GM19372 (cell line): ENCODE measurements around the gene KIF21A.
A peak's percentile ranks its signal among the peaks of the same experiment; 100 is the strongest.

Source experiments
- ATAC-seq: cut with Tn5 transposase; IDR thresholded peaks from one replicate; pipeline ENCODE4 v1.9.1; 2021; ENCODE audit warnings: mild to moderate bottlenecking, low read depth, moderate library complexity; ENCODE audit not compliant: unreplicated experiment

KIF21A gene

DNA sequence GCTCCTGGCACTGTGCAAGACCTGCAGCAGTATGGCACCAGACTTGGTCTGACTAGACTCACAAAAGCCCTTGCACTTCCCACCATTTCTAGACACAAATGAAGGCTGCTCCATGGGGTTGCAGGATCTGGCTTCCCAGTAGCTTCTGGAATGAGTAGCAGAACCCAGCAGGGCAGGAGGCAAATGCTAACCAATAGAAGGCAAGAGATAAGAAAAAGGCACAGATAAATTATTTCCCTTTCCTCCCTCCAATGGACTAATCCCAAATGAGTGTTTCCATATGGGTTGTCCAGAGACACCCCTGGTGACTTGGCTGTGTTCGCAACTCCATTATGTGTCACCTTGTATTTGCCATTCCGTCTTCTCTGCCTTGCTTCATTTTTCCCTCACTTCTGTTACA is 49.7 kb downstream of the KIF21A start:
- ATAC-seq = no peak

DNA sequence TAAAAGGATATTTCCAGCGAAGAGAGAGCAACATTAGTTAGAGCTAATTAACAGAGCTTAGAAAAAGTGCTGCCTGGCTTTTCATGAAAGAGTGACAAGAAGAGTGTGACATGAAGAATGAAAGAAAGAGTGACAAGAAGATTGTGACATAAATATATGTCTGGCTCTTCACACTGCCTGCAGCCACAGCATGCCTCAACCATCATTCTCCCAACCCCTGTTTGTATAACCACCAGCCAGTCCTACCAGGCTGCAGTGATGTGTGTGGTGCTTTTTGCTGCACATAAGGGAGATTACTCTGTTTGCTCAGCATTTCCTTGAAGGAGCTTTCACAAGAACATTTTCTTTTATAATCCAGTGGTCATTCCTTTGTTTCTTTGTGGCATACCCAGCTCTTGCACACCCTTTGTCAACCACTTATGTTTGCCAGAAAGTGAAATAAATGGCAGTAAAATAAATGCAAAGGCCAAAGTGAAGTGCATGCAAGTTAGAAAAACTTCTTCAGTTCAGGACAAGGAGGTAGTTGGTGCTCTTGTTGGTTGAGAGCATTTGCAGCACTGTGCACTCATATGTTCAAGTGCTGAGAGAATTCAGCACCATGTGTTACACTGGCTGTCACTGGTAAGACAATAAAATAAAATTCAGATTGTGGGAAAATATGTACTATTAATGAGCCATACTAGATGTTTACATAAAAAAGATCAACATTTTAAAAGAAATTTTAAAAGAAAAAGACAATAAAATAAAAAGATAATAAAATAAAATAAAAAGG is 50.6 kb downstream of the KIF21A start:
- no peak for ATAC-seq

DNA sequence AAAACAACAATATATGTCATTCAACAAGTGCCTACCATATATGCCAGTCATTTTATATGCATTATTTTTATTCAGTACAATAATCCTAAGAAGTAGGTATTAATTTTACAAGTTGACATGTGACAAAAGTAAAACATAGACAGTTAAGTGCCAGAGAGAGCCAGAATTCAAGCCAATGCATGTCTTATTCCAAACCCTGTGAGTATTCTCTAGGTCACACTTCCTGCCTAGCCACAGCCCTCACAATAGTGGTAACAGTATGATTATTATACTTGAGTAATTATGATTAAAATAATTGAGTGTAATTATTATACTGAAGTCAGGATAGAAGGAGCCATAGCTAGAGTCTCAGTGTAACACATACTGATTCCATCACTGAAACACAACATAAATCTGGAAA is 52.2 kb downstream of the KIF21A start:
- ATAC-seq = no peak

DNA sequence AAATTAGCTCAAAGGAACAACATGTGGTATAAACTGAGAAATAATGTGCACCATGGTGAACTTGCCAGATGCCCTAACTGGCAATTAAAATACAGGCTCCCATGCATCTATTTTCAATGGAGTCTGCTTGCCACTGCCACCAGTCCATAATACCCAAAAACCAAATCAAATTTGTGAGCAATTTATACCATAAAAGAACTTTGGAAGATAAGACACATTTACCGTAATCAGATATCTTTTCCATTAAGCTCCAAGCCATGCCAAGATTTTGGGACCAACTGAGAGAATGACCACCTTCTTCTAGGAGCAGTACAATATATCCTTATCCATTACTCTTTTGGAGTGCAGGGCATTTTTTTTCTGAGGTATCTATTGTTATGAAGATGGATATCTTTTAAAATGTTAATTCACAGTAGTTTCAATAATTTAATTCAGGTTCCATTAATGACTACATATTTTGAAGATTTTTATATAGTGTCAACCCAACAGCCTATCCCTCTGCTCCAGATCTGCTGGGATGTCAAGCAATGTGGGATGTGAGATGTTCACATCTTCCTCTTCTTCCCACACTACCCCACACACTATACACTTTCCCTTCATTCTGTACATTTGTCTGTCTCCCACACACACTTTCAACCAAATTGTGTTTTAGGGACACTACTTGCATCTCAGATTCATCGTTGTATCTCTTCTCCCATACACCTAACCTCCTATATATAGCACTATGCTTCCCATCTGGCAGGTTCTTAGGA is 53.3 kb downstream of the KIF21A start:
- no peak for ATAC-seq

DNA sequence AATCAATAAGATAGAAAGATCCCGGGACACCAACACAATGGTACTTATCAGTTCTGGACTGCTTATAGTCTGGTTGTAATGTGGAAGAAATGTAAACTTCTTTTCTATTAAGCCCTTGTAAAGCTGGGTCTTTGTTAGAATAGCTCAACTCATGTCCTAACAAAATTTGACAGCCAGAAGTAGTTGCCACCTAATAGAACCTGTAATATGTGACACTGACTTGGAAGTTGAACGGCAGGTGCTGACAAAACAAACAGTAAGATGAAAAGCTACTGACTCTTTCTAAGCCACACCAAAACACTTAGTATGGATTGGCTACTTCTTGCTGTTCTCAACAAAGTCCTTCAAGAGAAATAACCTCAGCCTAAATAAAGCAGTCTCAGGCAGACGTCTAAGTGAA is 56.6 kb downstream of the KIF21A start:
- no peak for ATAC-seq

DNA sequence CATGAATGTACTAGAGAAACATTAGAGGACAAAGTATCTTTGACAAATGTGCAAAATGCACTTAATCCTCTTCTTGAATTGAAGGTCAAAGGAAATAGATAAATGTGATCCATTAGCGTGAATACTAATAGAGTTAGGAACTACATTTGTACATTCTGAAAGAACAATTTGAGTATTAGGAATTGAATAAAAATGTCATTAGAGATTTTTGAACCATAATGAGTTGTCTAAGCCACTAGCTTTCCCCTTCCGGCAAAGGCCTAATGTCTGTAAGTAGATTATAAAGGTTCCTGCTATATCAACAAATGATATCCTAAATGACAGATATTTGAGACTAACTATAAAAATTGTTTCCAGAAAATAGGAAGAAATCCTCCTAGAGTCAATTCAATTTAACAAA is 59.8 kb downstream of the KIF21A start:
- no peak for ATAC-seq

DNA sequence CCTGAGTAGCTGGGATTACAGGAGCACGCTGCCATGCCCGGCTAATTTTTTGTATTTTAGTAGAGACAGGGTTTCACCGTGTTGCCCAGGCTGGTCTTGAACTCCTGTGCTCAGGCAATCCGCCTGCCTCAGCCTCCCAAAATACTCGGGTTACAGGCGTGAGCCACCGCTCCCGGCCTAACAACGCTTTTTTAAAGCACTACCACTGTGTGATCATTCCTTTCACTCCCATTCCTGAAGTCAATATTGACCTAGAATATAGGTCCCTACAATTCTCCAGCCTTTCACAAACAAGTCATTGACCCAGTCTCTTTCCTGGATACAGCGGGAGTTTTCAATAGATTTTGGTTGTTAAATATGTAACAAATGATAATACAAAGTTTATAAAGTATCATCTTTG is 62.8 kb downstream of the KIF21A start:
- ATAC-seq = no peak

DNA sequence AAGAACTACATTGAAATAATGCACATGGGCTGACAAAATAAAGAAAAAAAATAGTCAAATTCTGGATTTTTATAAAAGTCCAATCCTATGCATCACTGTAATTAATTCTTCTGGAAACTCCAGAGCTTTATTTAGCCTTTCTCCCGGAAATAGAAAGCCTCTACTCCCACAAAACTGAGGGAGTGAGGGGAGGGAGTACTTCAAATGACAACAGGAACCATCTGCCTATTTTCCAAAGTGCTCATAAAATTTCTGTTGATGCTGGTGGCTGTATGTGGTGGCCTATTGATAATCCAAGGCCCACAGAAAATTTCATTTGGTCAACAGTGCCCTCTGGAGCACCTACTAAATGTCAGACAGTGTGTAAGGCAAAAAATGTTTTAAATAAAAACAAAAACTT is 64.6 kb downstream of the KIF21A start:
- ATAC-seq = no peak

DNA sequence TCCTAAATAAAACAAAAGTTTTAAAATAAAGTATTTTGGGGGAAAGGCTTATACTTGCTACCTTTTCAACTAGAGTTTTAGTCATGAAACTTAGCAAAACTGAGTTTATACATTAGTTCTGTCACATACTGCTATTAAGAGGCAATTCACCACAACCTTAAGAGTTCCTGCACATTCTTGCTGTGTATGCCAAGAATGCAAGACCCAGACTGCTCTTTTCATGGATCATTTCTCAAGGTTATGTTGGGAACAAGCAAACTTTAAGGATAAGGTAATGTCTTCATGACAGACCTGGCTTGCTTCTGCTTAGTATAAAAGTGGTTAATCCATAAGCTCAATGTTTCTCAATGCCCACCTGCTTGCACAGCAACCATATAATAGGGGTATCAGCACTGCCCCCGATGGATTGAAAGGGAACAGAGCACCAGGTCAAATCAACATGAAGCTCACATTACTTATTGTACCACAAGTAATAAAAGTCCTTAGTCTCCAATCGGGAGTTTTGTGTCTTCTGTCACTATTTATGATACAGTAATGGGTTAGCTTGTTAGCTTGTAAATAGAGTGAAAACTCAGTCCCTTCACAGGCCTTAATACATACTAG is 67.6 kb downstream of the KIF21A start:
- no peak for ATAC-seq

DNA sequence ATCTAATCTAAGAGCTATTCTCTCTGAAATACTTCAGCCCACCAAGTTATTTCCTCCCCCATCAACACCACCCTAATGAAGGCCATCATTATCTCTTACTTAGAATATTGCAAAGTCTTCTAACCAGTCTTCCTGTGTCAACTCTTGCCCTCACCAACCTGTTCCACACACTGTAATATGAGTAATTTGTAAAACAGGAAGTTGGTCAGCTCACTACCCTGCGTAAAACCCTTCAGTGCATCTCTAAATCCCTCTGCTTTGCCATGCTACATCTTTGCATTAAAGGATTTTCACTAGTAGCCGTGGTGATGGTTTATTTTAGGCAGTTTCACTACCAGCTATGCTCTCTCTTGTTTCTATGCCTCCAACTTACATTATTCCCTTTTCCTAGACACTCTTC is 70.0 kb downstream of the KIF21A start:
- peak; percentile 74 for ATAC-seq

DNA sequence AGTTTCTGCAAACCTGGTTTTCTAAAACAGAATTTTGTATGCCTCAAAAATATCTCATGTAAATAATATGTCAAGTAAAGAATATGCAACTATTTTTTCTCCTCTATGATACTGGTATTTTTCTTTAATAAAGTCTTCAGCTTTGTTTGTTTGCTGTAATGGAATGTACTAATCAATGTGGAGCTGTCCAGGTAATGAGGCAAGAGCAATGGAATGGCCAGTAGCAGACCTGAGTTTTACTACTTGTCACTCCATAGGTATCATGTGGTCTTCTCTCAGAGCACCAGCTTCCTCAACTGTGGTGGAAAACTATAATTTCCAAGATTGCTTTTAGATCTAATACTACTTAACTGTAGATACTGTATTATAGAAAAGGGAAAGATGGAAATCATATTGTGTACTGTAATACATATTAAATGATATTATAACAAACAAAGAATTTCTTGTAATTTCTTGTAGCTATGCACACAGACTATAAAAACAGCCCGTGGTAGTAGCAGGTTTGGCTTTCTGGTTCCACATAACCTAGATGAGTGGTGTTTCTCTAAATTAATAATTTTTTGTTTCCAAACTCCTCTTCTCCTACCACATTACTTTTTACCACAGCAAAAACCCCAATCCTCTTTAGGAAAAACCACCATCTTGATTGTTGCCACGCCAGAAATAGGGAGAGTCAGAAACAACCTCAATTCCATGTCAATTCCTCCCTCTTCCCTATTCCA is 70.6 kb downstream of the KIF21A start:
- ATAC-seq = no peak

DNA sequence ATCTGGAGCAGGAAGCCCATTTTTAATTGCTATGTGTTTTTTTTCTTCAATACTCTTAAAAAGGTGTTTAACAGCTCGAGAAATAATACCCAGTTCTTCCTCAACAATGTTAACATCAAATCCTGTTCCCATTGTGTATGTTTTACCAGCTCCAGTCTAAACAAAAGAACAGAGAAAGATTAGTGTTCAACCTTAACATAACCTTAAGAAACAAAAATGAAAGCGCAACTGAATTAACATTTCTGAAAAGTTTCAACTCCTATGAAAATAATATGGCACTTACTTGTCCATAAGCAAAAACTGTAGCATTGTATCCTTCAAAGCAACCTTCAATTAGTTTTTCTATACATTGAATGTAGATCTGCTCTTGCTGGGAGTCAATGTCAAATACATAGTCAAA is 73.2 kb downstream of the KIF21A start:
- no peak for ATAC-seq

DNA sequence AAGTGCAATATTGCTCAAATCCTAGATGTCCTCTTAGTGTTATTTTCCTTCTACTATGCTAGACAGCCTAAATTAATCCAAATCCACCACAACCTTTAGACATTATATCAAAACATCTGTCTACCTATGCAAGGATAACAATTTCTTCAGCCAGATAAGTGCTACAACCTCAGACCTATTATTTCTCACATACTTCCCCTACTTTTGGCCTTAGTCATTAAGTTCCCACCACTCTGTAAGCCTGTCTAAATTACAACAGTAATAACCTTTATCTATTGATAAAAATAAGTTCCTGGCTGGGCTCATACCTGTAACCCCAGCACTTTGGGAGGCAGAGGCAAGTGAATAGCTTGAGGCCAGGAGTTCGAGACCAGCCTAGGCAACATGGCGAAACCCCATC is 74.0 kb downstream of the KIF21A start:
- no peak for ATAC-seq

DNA sequence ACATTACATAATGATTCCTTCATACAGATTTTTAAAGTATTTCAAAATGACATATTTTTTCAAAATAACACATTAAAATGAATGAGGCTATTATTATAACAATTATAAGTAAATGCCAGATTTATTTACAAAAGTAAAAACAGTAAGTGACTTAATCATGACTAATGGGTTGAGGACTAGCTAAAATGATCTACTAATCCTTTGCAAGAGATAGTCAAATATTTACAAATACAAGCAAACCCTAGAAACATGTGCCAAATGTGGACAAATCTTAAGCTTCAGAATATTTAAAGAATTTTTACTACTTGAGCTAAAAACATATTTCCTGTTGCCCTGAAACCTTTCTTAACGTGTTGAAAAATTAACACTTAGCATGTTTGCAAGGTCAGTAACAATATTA is 74.8 kb downstream of the KIF21A start:
- no peak for ATAC-seq

DNA sequence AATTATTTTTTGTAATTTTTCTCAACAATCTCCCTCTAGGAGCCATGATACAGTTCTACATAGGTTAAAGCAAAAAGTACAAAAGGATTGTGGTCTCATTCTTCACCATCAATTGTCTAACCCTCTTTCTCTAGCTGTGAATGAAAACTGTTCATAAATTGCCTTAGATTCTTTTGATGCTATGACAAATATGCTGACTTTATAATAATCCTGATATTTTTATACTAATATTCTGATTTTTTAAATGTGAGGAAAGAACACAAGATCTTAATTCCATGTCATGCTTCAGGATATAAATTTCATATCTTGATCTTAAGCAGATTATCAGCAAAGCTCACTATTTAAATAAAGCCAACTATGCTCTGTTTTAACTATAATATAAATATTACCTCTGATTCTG is 75.4 kb downstream of the KIF21A start:
- ATAC-seq = no peak

DNA sequence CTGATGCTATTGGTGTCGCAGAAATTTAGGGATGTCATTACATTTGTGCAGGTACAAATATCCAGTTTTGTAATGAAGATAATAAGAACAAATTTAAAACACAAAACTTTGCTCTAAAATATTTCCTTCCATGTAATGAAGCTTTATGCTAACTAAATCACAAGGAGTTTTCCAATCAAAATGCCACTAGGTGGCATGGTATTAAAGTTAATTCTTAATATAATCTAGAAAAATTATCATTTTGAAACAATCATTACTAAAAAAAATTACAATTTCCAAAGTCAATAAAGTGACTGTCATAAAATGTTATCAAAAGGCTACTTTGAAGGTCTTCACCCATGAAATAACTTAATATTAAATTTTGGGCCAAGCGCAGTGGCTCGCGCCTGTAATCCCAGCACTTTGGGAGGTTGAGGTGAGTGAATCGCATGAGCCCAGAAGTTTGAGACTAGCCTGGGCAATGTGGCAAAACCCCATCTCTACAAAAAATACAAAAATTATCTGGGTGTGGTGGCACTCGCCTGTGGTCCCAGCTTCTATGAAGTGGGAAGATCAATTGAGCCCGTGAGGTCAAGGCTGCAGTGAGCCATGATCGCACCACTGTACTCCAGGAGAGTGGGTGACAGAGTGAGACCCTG is 77.4 kb downstream of the KIF21A start:
- no peak for ATAC-seq

DNA sequence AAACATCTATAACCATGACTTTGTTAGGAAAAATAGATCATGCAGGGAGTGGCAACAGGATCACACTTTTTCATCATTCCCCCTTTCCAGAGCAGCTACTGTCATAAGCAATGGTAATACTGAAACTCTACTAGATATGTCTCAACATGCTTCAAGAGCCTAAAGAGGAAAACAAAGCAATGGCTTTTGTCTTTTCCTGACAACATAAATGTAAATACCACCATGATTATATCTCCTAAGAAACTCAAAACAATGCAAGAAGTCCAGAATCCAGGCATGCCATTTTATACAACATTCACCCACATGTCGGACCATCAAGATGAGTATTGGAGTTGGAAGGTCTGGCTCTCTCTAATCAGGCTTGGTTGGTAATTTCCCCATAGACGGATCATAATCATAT is 78.7 kb downstream of the KIF21A start:
- ATAC-seq = no peak

DNA sequence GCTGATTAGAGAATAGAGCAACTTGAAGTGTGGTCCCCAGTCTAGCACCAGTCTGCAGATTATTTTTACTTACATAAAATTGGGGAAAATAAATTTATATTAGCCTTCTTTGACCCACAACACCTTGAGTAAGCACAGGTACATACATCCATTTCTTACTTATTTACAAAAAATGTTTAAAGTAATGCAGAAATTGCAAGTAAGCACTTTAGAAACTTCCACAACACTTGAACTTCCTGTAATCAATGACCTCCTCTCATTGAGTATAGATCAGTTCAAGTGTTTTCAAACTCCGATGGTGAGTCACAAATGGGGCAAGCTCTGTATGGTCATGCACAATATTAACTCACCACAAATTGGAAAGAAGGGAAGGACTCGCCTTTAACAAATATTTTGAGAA is 83.3 kb downstream of the KIF21A start:
- no peak for ATAC-seq

DNA sequence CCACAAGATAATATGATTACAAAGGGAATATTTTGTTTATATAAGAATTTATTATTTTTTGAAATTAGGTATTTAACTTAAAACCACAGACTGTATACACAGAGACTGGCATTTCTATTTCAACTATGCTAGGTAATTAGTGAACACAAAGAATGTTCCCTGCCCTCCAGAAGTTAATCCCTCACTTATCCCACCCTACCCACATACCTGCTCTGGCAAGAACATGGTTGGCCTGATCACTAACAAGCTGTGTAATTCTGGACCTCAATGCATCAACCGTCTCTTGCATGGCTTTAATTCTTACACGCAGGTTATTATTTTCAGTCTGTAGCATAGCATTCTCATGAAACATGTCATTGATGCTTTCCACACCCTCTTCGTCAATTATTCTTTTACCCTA is 85.9 kb downstream of the KIF21A start:
- ATAC-seq = no peak

DNA sequence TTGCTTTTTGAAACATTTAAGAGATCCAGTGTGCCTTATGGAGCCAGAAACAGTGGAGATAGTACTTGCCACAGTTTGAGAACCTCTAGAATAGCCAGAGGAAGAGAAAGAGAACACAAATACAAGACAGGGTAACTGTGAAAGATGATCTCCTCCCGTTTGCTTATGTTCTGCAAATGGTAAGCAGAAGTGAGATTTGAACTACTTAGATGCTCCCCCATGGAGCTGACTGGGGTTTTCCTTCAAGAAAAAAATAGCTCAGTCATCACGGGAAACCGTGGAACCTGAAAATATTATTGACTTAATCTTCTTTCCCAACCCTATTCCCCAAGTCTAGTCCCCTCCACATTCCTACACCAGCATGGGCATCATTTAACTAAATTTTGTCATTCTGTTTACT is 87.1 kb downstream of the KIF21A start:
- ATAC-seq = no peak

DNA sequence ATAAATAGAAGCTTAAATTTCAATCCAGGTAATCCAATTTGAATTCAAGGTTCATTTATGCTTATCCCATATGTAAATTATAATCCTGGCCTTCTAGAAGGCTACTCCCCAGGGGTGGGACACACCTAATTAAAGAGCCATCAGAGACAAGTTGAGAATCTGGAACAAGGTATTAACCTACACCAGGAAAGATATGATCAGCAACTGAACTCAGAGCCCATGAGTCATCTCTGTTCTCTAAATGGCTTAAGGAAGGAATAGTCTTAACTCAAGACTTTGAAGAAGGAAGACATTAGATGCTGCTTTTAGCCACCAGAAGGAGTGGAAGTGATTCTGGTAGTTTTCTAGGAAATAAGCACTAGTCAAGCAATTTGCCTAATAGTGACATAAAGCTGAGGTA is 88.0 kb downstream of the KIF21A start:
- ATAC-seq = no peak
